Measurements from ENCODE around the gene COL23A1. TPM values are rescaled to one million over a fixed set of nuclear protein-coding genes. Genes with fewer than 3 reads are reported as not detected.
"Not testable (repeated sequence)": the region's sequence is repeated elsewhere in the genome, so short reads cannot be mapped to it uniquely, and the experiment has no call there.

Gene COL23A1
- polyA plus RNA-seq, 3 donors: 0.11 to 0.21 TPM; not detected in 1

GRCh38 chr5:178229861-178230260 lies 360.3 kb downstream of the COL23A1 start:
- Mint-ChIP-seq H3K4me3 (peak overlapping the region in 1 of 2 donors; percentile 41), H3K4me1 (peaks cover 37% of the 10 kb centered on the region), H3K36me3 (peaks cover 56 to 66% of the 10 kb centered on the region in 2 donors), H3K9me3 (peaks cover 0 to 2% (median 0%) of the 10 kb centered on the region in 7 donors), H3K27ac (peak overlapping the region in 3 of 7 donors; percentile 2 to 58 (median 45)), H3K27me3 (ENCODE audit: low read depth in 3 of 3) (peaks cover 0 to 2% (median 0%) of the 10 kb centered on the region in 3 donors)
- no peak overlapping the region for H3K4me3 ChIP-seq (replicated peaks in 1 of 3; ENCODE audit: low read depth in 2 of 3, low read length in 3 of 3)
- H3K36me3 ChIP-seq (replicated peaks in 1 of 2; ENCODE audit: control insufficient read depth in 1 of 2, insufficient read depth in 2 of 2, low read length in 2 of 2): peaks cover 50 to 64% of the 10 kb centered on the region in 2 donors
- no peaks in the 10 kb centered on the region for H3K27me3 ChIP-seq (ENCODE audit: control insufficient read depth in 2 of 2, insufficient read depth in 2 of 2, low read length in 2 of 2)
- peaks cover 46% of the 10 kb centered on the region for H3K79me2 ChIP-seq (ENCODE audit: insufficient read depth, low read length)
- TF ChIP-seq CTCF (IDR thresholded peaks at IDR 0.05): no peak
- H2AFZ ChIP-seq (ENCODE audit: insufficient read depth, low read depth, low read length, poor library complexity, severe bottlenecking): no peak overlapping the region
- no peak overlapping the region for H3K9ac ChIP-seq (ENCODE audit: insufficient read depth, low read length, poor library complexity, severe bottlenecking)
- H3K9me3 ChIP-seq (replicated peaks in 1 of 2; ENCODE audit: control insufficient read depth in 1 of 2, insufficient read depth in 1 of 2, low read length in 2 of 2): no peaks in the 10 kb centered on the region
- no peak for DNase-seq
- WGBS (ENCODE audit: insufficient coverage): 95% methylated on average over 7 of the region's 10 CpGs
- H3K27ac ChIP-seq (ENCODE audit: low read depth in 1 of 2, low read length in 2 of 2): peak overlapping the region in 1 of 2 donors; percentile 21
- H3K4me2 ChIP-seq (replicated peaks; ENCODE audit: extremely low read depth, low read length, poor library complexity, severe bottlenecking): no peak overlapping the region
- intact Hi-C loops (cut with micrococcal nuclease): no loop called here
- peaks cover 71% of the 10 kb centered on the region for H4K20me1 ChIP-seq (ENCODE audit: insufficient read depth, low read length)
- peaks cover 26 to 41% of the 10 kb centered on the region in 2 donors for H3K4me1 ChIP-seq (ENCODE audit: control insufficient read depth in 1 of 2, insufficient read depth in 2 of 2, low read length in 2 of 2)

DNA sequence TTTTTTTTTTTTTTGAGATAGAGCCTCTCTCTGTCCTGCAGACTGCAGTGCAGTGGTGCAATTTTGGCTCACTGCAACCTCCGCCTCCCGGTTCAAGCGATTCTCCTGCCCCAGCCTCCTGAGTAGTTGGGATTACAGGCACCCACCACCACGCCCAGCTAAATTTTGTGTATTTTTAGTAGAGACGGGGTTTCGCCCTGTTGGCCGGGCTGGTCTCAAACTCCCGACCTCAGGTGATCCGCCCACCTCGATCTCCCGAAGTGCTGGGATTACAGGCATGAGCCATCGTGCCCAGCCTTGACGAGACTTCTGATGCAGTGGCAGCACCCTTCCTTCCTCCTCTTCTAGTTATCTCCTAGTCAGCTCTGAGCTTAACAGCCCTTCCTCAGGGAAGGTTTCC lies 361.1 kb downstream of the COL23A1 start:
- DNase-seq; intact Hi-C loops (cut with micrococcal nuclease); H3K4me2 ChIP-seq (replicated peaks; ENCODE audit: extremely low read depth, low read length, poor library complexity, severe bottlenecking); H3K4me3 Mint-ChIP-seq; H3K9me3 Mint-ChIP-seq; H3K9ac ChIP-seq (ENCODE audit: insufficient read depth, low read length, poor library complexity, severe bottlenecking); H3K27ac ChIP-seq (ENCODE audit: low read depth in 1 of 2, low read length in 2 of 2); H2AFZ ChIP-seq (ENCODE audit: insufficient read depth, low read depth, low read length, poor library complexity, severe bottlenecking); H3K9me3 ChIP-seq (replicated peaks in 1 of 2; ENCODE audit: control insufficient read depth in 1 of 2, insufficient read depth in 1 of 2, low read length in 2 of 2); H3K27me3 ChIP-seq (ENCODE audit: control insufficient read depth in 2 of 2, insufficient read depth in 2 of 2, low read length in 2 of 2); H3K4me3 ChIP-seq (replicated peaks in 1 of 3; ENCODE audit: low read depth in 2 of 3, low read length in 3 of 3); H3K27me3 Mint-ChIP-seq (ENCODE audit: low read depth in 3 of 3): not testable (repeated sequence)
- H3K36me3 ChIP-seq (replicated peaks in 1 of 2; ENCODE audit: control insufficient read depth in 1 of 2, insufficient read depth in 2 of 2, low read length in 2 of 2): peaks cover 57 to 72% of the 10 kb centered on the region in 2 donors
- Mint-ChIP-seq H3K27ac (peak overlapping the region in 2 of 7 donors; percentile 13 to 58), H3K4me1 (peaks cover 32% of the 10 kb centered on the region), H3K36me3 (peaks cover 62 to 73% of the 10 kb centered on the region in 2 donors)
- H4K20me1 ChIP-seq (ENCODE audit: insufficient read depth, low read length): peaks cover 78% of the 10 kb centered on the region
- WGBS (ENCODE audit: insufficient coverage): 95% methylated on average over 9 of the region's 13 CpGs
- peaks cover 20 to 33% of the 10 kb centered on the region in 2 donors for H3K4me1 ChIP-seq (ENCODE audit: control insufficient read depth in 1 of 2, insufficient read depth in 2 of 2, low read length in 2 of 2)
- H3K79me2 ChIP-seq (ENCODE audit: insufficient read depth, low read length): peaks cover 46% of the 10 kb centered on the region
